ENCODE measurements around the gene APOL2.
"Not testable (repeated sequence)": the region's sequence is repeated elsewhere in the genome, so short reads cannot be mapped to it uniquely, and the experiment has no call there.

The APOL2 gene

GRCh38 chr22:36228944-36229343 lies 10.4 kb downstream of the APOL2 start:
- 95 to 98% methylated on average over 5 to 6 of the region's 7 CpGs for WGBS, 2 experiments (ENCODE audit: insufficient coverage in 2 of 2)
- H3K9me3 ChIP-seq (ENCODE audit: control insufficient read depth, low read length): no peaks in the 10 kb centered on the region
- no peaks in the 10 kb centered on the region for H3K36me3 ChIP-seq (ENCODE audit: control insufficient read depth, insufficient read depth, low read length)
- H3K4me3 ChIP-seq (ENCODE audit: extremely low read depth, insufficient read depth, low read length, poor library complexity, severe bottlenecking): no peak overlapping the region
- H3K27ac ChIP-seq (ENCODE audit: low read depth, low read length, severe bottlenecking): no peak overlapping the region
- no peaks in the 10 kb centered on the region for H3K4me1 ChIP-seq (ENCODE audit: control insufficient read depth, insufficient read depth, low read length, poor library complexity, severe bottlenecking)

GRCh38 chr22:36228369-36228768 lies 11.0 kb downstream of the APOL2 start:
- no CpG with 5 or more reads among the region's 1 CpG for WGBS, 2 experiments (ENCODE audit: insufficient coverage in 2 of 2)
- H3K4me1 ChIP-seq (ENCODE audit: control insufficient read depth, insufficient read depth, low read length, poor library complexity, severe bottlenecking); H3K27ac ChIP-seq (ENCODE audit: low read depth, low read length, severe bottlenecking); H3K36me3 ChIP-seq (ENCODE audit: control insufficient read depth, insufficient read depth, low read length); H3K9me3 ChIP-seq (ENCODE audit: control insufficient read depth, low read length); H3K4me3 ChIP-seq (ENCODE audit: extremely low read depth, insufficient read depth, low read length, poor library complexity, severe bottlenecking): not testable (repeated sequence)

GRCh38 chr22:36227806-36228205 lies 11.5 kb downstream of the APOL2 start:
- Histone ChIP-seq H3K4me1 (ENCODE audit: control insufficient read depth, insufficient read depth, low read length, poor library complexity, severe bottlenecking) (no peaks in the 10 kb centered on the region), H3K9me3 (ENCODE audit: control insufficient read depth, low read length) (no peaks in the 10 kb centered on the region), H3K4me3 (ENCODE audit: extremely low read depth, insufficient read depth, low read length, poor library complexity, severe bottlenecking) (no peak overlapping the region), H3K36me3 (ENCODE audit: control insufficient read depth, insufficient read depth, low read length) (no peaks in the 10 kb centered on the region), H3K27ac (ENCODE audit: low read depth, low read length, severe bottlenecking) (no peak overlapping the region)
- 87 to 88% methylated on average over 7 to 8 of the region's 8 CpGs for WGBS, 2 experiments (ENCODE audit: insufficient coverage in 2 of 2)

GRCh38 chr22:36227396-36227795 lies 11.9 kb downstream of the APOL2 start:
- 91 to 99% methylated on average over 5 to 9 of the region's 9 CpGs for WGBS, 2 experiments (ENCODE audit: insufficient coverage in 2 of 2)
- no peak overlapping the region for H3K4me3 ChIP-seq (ENCODE audit: extremely low read depth, insufficient read depth, low read length, poor library complexity, severe bottlenecking)
- H3K4me1 ChIP-seq (ENCODE audit: control insufficient read depth, insufficient read depth, low read length, poor library complexity, severe bottlenecking): no peaks in the 10 kb centered on the region
- H3K9me3 ChIP-seq (ENCODE audit: control insufficient read depth, low read length): no peaks in the 10 kb centered on the region
- no peaks in the 10 kb centered on the region for H3K36me3 ChIP-seq (ENCODE audit: control insufficient read depth, insufficient read depth, low read length)
- H3K27ac ChIP-seq (ENCODE audit: low read depth, low read length, severe bottlenecking): no peak overlapping the region

GRCh38 chr22:36226189-36226588 lies 13.1 kb downstream of the APOL2 start:
- no peak overlapping the region for H3K27ac ChIP-seq (ENCODE audit: low read depth, low read length, severe bottlenecking)
- H3K4me1 ChIP-seq (ENCODE audit: control insufficient read depth, insufficient read depth, low read length, poor library complexity, severe bottlenecking): no peaks in the 10 kb centered on the region
- no peaks in the 10 kb centered on the region for H3K36me3 ChIP-seq (ENCODE audit: control insufficient read depth, insufficient read depth, low read length)
- 85 to 89% methylated on average over 2 to 3 of the region's 5 CpGs for WGBS, 2 experiments (ENCODE audit: insufficient coverage in 2 of 2)
- H3K4me3 ChIP-seq (ENCODE audit: extremely low read depth, insufficient read depth, low read length, poor library complexity, severe bottlenecking): no peak overlapping the region
- H3K9me3 ChIP-seq (ENCODE audit: control insufficient read depth, low read length): no peaks in the 10 kb centered on the region

- no peaks in the 10 kb centered on the region for H3K9me3 ChIP-seq (ENCODE audit: control insufficient read depth, low read length)
- H3K27ac ChIP-seq (ENCODE audit: low read depth, low read length, severe bottlenecking): no peak overlapping the region
- WGBS, 2 experiments (ENCODE audit: insufficient coverage in 2 of 2): 75 to 91% methylated on average over 9 of the region's 9 CpGs
- no peaks in the 10 kb centered on the region for H3K36me3 ChIP-seq (ENCODE audit: control insufficient read depth, insufficient read depth, low read length)
- no peaks in the 10 kb centered on the region for H3K4me1 ChIP-seq (ENCODE audit: control insufficient read depth, insufficient read depth, low read length, poor library complexity, severe bottlenecking)
- no peak overlapping the region for H3K4me3 ChIP-seq (ENCODE audit: extremely low read depth, insufficient read depth, low read length, poor library complexity, severe bottlenecking)
These were observed 13.9 kb downstream of the APOL2 start for GRCh38 chr22:36225333-36225922.

GRCh38 chr22:36224245-36224644 lies 15.1 kb downstream of the APOL2 start:
- H3K36me3 ChIP-seq (ENCODE audit: control insufficient read depth, insufficient read depth, low read length): no peaks in the 10 kb centered on the region
- no peak overlapping the region for H3K4me3 ChIP-seq (ENCODE audit: extremely low read depth, insufficient read depth, low read length, poor library complexity, severe bottlenecking)
- 100% methylated on average over 1 to 3 of the region's 4 CpGs for WGBS, 2 experiments (ENCODE audit: insufficient coverage in 2 of 2)
- H3K4me1 ChIP-seq (ENCODE audit: control insufficient read depth, insufficient read depth, low read length, poor library complexity, severe bottlenecking): no peaks in the 10 kb centered on the region
- H3K27ac ChIP-seq (ENCODE audit: low read depth, low read length, severe bottlenecking): no peak overlapping the region
- H3K9me3 ChIP-seq (ENCODE audit: control insufficient read depth, low read length): no peaks in the 10 kb centered on the region

- Histone ChIP-seq H3K36me3 (ENCODE audit: control insufficient read depth, insufficient read depth, low read length) (no peaks in the 10 kb centered on the region), H3K4me1 (ENCODE audit: control insufficient read depth, insufficient read depth, low read length, poor library complexity, severe bottlenecking) (no peaks in the 10 kb centered on the region), H3K27ac (ENCODE audit: low read depth, low read length, severe bottlenecking) (no peak overlapping the region), H3K9me3 (ENCODE audit: control insufficient read depth, low read length) (no peaks in the 10 kb centered on the region), H3K4me3 (ENCODE audit: extremely low read depth, insufficient read depth, low read length, poor library complexity, severe bottlenecking) (no peak overlapping the region)
- 92 to 94% methylated on average over 7 to 8 of the region's 8 CpGs for WGBS, 2 experiments (ENCODE audit: insufficient coverage in 2 of 2)
These were observed 15.8 kb downstream of the APOL2 start for GRCh38 chr22:36223504-36223903.

GRCh38 chr22:36222887-36223450 lies 16.4 kb downstream of the APOL2 start:
- Histone ChIP-seq H3K27ac (ENCODE audit: low read depth, low read length, severe bottlenecking) (no peak overlapping the region), H3K9me3 (ENCODE audit: control insufficient read depth, low read length) (no peaks in the 10 kb centered on the region), H3K4me1 (ENCODE audit: control insufficient read depth, insufficient read depth, low read length, poor library complexity, severe bottlenecking) (no peaks in the 10 kb centered on the region), H3K36me3 (ENCODE audit: control insufficient read depth, insufficient read depth, low read length) (no peaks in the 10 kb centered on the region), H3K4me3 (ENCODE audit: extremely low read depth, insufficient read depth, low read length, poor library complexity, severe bottlenecking) (no peak overlapping the region)
- WGBS, 2 experiments (ENCODE audit: insufficient coverage in 2 of 2): 90 to 93% methylated on average over 5 to 9 of the region's 9 CpGs

GRCh38 chr22:36221799-36222751 lies 17.3 kb downstream of the APOL2 start:
- no peaks in the 10 kb centered on the region for H3K4me1 ChIP-seq (ENCODE audit: control insufficient read depth, insufficient read depth, low read length, poor library complexity, severe bottlenecking)
- no peak overlapping the region for H3K27ac ChIP-seq (ENCODE audit: low read depth, low read length, severe bottlenecking)
- WGBS, 2 experiments (ENCODE audit: insufficient coverage in 2 of 2): 13 to 21% methylated on average over 1 to 6 of the region's 7 CpGs
- no peaks in the 10 kb centered on the region for H3K9me3 ChIP-seq (ENCODE audit: control insufficient read depth, low read length)
- no peaks in the 10 kb centered on the region for H3K36me3 ChIP-seq (ENCODE audit: control insufficient read depth, insufficient read depth, low read length)
- no peak overlapping the region for H3K4me3 ChIP-seq (ENCODE audit: extremely low read depth, insufficient read depth, low read length, poor library complexity, severe bottlenecking)
